ACC112 (cell line): ENCODE results near the gene ATG14.

Source experiments
- H2AFZ ChIP-seq: fragments of 200-600 bp; sonication (generic); one replicate; pipeline ENCODE4 v1.6.0; 2017; ENCODE audit warnings: antibody characterized with exemption, low read length; ENCODE audit not compliant: unreplicated experiment
- H3K27ac ChIP-seq: fragments of 200-600 bp; sonication (generic); 2 replicates; pipeline ENCODE4 v1.5.1; 2014; ENCODE audit warnings: low read depth, mild to moderate bottlenecking, antibody characterized with exemption, low read length, moderate library complexity
- H3K27me3 ChIP-seq: fragments of 200-600 bp; sonication (generic); 2 replicates; pipeline ENCODE4 v1.6.1; 2014; ENCODE audit warnings: mild to moderate bottlenecking, antibody characterized with exemption, low read length, moderate library complexity, mixed read lengths; ENCODE audit not compliant: insufficient read depth
- H3K36me3 ChIP-seq: fragments of 200-600 bp; sonication (generic); 2 replicates; pipeline ENCODE4 v1.6.1; 2016; ENCODE audit warnings: mild to moderate bottlenecking, antibody characterized with exemption, low read length, moderate library complexity, mixed read lengths; ENCODE audit not compliant: insufficient read depth
- H3K4me1 ChIP-seq: fragments of 200-600 bp; sonication (generic); one replicate; pipeline ENCODE4 v1.6.1; 2016; ENCODE audit warnings: low read length, mixed read lengths; ENCODE audit not compliant: insufficient read depth, unreplicated experiment, control insufficient read depth
- H3K4me3 ChIP-seq: fragments of 200-600 bp; sonication (generic); 2 replicates; pipeline ENCODE4 v1.5.1; 2014; ENCODE audit warnings: mild to moderate bottlenecking, low read depth, low read length
- H3K79me2 ChIP-seq: fragments of 200-600 bp; sonication (generic); one replicate; pipeline ENCODE4 v1.6.0; 2016; ENCODE audit warnings: low read length; ENCODE audit not compliant: control insufficient read depth, unreplicated experiment, insufficient read depth

Gene ATG14

GRCh38 chr14:55340482-55340881, 71.1 kb downstream of the ATG14 start:
- H2AFZ ChIP-seq, result no peak overlapping the region
- no peak overlapping the region for H3K4me3 ChIP-seq
- H3K27ac ChIP-seq, result no peak overlapping the region
- no peaks in the 10 kb centered on the region for H3K4me1 ChIP-seq
- no peaks in the 10 kb centered on the region for H3K36me3 ChIP-seq
- H3K27me3 ChIP-seq, result no peaks in the 10 kb centered on the region
- peaks cover 42% of the 10 kb centered on the region for H3K79me2 ChIP-seq

DNA sequence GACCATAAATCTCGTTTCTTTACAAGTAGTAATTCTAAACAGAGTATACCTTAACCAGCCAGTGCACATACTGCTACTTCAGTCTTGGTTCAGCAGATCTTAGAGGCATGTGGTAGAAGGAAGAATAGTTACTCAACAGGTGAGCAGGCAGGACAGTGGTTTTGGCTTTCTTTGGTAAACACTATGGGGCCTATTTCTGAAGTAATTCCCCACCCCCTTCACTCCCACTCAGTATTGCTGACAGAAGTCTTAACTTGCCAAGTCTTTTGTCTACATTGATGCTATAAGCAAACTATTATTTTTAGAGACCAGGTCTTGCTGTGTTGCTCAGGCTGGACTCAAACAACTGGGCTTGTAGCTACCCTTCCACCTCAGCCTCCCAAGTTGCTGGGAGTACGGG, 71.9 kb downstream of the ATG14 start:
- Histone ChIP-seq H3K4me1 (no peaks in the 10 kb centered on the region), H3K79me2 (peaks cover 40% of the 10 kb centered on the region), H2AFZ (no peak overlapping the region), H3K27ac (no peak overlapping the region), H3K4me3 (no peak overlapping the region), H3K36me3 (no peaks in the 10 kb centered on the region), H3K27me3 (no peaks in the 10 kb centered on the region)

DNA sequence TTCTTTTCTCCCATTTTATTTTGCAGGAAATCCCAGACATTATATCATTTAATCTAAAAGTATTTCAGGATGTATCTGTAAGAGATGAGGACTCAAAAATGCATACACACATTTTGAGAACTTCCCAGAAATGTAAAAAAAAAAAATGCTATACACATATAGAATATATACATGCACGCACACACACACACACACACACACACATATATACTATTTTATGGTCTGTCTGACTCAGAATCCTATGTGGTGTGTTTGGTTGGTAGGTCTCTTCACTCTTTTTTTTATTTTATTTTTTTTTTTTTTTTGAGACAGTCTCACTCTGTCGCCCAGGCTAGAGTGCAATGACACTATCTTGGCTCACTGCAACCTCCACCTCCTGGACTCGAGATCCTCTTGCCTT, 74.9 kb downstream of the ATG14 start:
- H3K4me3 ChIP-seq, result no peak overlapping the region
- H3K27ac ChIP-seq, result no peak overlapping the region
- H3K27me3 ChIP-seq, result no peaks in the 10 kb centered on the region
- no peaks in the 10 kb centered on the region for H3K36me3 ChIP-seq
- peaks cover 49% of the 10 kb centered on the region for H3K79me2 ChIP-seq
- no peaks in the 10 kb centered on the region for H3K4me1 ChIP-seq
- H2AFZ ChIP-seq, result no peak overlapping the region

DNA sequence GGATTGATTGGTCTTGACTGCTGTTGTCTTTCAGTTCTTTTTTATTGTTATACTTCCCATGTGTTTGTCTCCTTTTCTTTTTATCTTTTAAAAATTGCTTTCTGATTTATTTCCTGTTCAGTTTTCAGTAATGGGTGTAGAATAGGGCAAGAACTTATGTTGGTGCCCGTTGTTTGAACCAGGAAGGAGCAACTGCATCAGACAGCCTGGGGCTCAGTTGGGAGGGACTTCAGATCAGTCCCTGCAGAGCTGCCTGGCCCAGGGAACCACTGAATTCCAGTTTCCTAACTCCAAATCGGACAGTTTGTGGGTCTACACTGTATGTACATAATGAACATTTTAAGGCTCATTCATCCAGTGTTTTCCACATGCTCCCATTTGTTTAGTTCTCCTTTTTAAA, 75.5 kb downstream of the ATG14 start:
- Histone ChIP-seq H3K27me3 (no peaks in the 10 kb centered on the region), H2AFZ (no peak overlapping the region), H3K79me2 (peaks cover 45% of the 10 kb centered on the region), H3K36me3 (no peaks in the 10 kb centered on the region), H3K4me1 (no peaks in the 10 kb centered on the region), H3K27ac (no peak overlapping the region), H3K4me3 (no peak overlapping the region)

DNA sequence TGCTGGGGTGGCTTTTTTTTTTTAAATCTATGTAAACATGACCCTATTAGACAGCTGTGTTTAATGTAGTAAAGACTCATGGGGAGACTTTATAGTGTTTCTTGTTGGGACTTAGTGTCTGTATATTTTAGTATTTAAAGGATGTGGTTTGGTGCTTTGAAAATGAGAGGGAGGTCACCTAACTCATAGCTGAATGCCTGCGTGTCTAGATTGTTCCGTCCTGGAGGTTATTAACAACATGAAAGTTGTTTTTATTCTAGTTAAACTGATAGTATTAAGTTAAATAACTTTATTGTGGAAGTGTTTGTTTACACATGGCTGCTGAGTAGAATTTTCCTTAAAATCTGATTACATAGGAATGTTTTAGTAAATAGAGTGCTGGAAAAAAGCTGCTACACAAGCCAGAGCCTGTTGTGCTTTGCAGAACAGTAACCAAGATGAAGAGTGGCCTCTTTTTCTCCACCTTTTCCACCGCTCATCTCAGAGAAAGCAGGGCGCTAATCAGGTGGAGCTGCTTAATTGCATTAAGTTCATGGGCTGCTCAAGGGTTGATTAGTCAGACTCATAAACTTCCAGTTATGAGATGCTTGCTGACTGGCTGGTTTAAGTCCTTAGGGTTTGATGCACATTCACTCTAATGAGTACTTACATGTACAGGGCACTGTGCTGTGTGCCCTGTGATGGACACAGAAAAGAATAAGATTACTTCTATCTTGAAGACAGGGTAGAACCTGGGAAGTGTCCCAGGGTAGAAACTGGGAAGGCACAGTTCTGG, 77.7 kb downstream of the ATG14 start:
- Histone ChIP-seq H3K4me3 (no peak overlapping the region), H3K4me1 (peaks cover 13% of the 10 kb centered on the region), H2AFZ (no peak overlapping the region), H3K27me3 (no peaks in the 10 kb centered on the region), H3K36me3 (no peaks in the 10 kb centered on the region), H3K27ac (no peak overlapping the region), H3K79me2 (peaks cover 40% of the 10 kb centered on the region)

- Histone ChIP-seq H3K27ac (no peak overlapping the region), H3K4me1 (peaks cover 22% of the 10 kb centered on the region), H2AFZ (no peak overlapping the region), H3K27me3 (no peaks in the 10 kb centered on the region), H3K36me3 (no peaks in the 10 kb centered on the region), H3K79me2 (peaks cover 48% of the 10 kb centered on the region), H3K4me3 (no peak overlapping the region)
These were observed 78.7 kb downstream of the ATG14 start for GRCh38 chr14:55332654-55333570.

GRCh38 chr14:55329999-55330710, 81.5 kb downstream of the ATG14 start:
- H3K27me3 ChIP-seq, result no peaks in the 10 kb centered on the region
- 0 out of 2 replicates have a peak overlapping the region, but pooled peaks have one; percentile 5 for H3K27ac ChIP-seq
- H3K4me3 ChIP-seq, result peak overlapping the region; percentile 24
- no peak overlapping the region for H2AFZ ChIP-seq
- peaks cover 62% of the 10 kb centered on the region for H3K79me2 ChIP-seq
- peaks cover 22% of the 10 kb centered on the region for H3K4me1 ChIP-seq
- no peaks in the 10 kb centered on the region for H3K36me3 ChIP-seq

- H2AFZ ChIP-seq, result no peak overlapping the region
- H3K27ac ChIP-seq, result no peak overlapping the region
- H3K27me3 ChIP-seq, result no peaks in the 10 kb centered on the region
- H3K36me3 ChIP-seq, result no peaks in the 10 kb centered on the region
- H3K79me2 ChIP-seq, result peaks cover 62% of the 10 kb centered on the region
- no peak overlapping the region for H3K4me3 ChIP-seq
- peaks cover 22% of the 10 kb centered on the region for H3K4me1 ChIP-seq
These were observed 83.3 kb downstream of the ATG14 start for GRCh38 chr14:55328317-55328716.

GRCh38 chr14:55327179-55327578, 84.5 kb downstream of the ATG14 start:
- no peak overlapping the region for H3K27ac ChIP-seq

GRCh38 chr14:55324812-55325211, 86.8 kb downstream of the ATG14 start:
- Histone ChIP-seq H3K27ac (no peak overlapping the region), H3K27me3 (no peaks in the 10 kb centered on the region), H3K4me1 (peaks cover 17% of the 10 kb centered on the region), H3K79me2 (peaks cover 41% of the 10 kb centered on the region), H3K4me3 (no peak overlapping the region), H3K36me3 (no peaks in the 10 kb centered on the region), H2AFZ (no peak overlapping the region)

More at GRCh38 chr14:55327179-55327578, 84.5 kb downstream of the ATG14 start:
- Histone ChIP-seq H3K4me3 (no peak overlapping the region), H3K4me1 (peaks cover 22% of the 10 kb centered on the region), H3K36me3 (no peaks in the 10 kb centered on the region), H2AFZ (no peak overlapping the region), H3K79me2 (peaks cover 51% of the 10 kb centered on the region), H3K27me3 (no peaks in the 10 kb centered on the region)
